T-helper 9 cell (primary cell): ENCODE data around the gene TIPARP.

ENCODE experiments used
- DNase-seq: peaks from one replicate; pipeline ENCODE4 v3.0.0-alpha.2; 2020
- total RNA-seq, 2 donors: gene quantifications; one replicate each; lab custom pipeline; 2026; lab: John Stamatoyannopoulos, UW

TIPARP gene, protein sequence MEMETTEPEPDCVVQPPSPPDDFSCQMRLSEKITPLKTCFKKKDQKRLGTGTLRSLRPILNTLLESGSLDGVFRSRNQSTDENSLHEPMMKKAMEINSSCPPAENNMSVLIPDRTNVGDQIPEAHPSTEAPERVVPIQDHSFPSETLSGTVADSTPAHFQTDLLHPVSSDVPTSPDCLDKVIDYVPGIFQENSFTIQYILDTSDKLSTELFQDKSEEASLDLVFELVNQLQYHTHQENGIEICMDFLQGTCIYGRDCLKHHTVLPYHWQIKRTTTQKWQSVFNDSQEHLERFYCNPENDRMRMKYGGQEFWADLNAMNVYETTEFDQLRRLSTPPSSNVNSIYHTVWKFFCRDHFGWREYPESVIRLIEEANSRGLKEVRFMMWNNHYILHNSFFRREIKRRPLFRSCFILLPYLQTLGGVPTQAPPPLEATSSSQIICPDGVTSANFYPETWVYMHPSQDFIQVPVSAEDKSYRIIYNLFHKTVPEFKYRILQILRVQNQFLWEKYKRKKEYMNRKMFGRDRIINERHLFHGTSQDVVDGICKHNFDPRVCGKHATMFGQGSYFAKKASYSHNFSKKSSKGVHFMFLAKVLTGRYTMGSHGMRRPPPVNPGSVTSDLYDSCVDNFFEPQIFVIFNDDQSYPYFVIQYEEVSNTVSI
- 607 to 677 reads per million in 2 donors for total RNA-seq

DNA sequence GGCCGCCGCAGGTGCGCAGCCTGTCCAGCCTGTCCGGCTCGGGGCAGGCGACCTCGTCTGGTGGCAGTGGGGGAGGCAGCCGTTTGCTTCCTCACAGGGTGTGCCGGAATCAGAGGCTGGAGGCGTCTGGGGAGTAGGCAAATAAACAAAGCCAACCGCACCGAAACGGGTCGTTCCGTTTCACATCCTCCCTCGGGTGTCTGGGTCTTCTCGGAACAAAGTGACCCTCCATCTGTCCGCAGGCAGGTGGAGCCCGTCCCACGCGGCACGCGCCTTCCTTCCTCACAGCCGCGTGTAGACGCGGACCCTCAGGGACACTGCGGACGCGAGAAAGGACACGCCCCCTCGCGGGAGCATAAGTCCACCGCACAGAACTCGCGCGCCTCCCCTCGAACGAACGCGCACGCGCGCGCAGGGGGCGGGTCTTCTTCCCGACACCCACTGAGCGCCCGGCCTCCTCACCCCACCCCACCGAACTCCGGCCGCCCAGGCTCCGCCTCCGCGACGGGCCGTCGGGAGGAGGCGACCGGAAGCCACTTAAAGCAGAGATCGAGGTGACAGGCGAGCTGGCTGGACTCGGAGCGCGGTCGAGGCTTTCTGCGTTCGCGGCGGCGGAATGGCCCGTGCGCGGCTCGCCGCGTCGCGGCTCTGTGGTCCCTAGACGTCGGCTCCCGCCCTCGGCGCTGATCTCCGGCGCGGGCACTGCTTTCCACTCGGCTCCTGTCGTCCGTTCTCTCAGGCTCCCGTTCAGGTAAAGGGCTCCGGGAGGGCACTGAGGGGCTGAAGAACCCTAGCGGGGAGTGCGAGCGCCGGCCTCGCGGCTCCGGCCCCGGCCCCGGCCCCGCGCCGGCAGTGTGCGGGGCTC, at the start of gene TIPARP:
TIPARP (plus strand) TSS at position 545 of the 865 bp plus-strand sequence. CDS start 3,108 bp downstream, outside the sequence.
- DNase-seq: peak; percentile 99

DNA sequence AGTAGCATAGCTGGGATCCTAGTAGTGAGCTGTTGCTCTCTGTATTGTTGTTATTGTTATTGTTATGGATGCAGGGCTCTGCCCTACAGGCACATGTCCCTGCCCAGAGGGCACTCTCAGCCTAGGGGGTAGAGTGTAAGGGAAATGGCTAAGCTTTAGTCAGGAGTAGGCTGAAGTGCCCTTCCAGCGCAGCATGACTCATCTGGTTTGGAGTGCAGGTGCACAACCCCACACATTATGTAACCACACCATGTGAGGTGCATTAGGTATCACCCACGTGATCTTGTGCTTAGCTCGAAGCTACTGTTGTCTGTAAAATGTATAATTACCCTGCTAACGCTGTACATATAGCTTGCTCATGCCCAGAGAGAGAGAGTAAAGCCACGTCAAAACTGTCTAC, 48.3 kb upstream of the TIPARP start:
- no peak for DNase-seq

DNA sequence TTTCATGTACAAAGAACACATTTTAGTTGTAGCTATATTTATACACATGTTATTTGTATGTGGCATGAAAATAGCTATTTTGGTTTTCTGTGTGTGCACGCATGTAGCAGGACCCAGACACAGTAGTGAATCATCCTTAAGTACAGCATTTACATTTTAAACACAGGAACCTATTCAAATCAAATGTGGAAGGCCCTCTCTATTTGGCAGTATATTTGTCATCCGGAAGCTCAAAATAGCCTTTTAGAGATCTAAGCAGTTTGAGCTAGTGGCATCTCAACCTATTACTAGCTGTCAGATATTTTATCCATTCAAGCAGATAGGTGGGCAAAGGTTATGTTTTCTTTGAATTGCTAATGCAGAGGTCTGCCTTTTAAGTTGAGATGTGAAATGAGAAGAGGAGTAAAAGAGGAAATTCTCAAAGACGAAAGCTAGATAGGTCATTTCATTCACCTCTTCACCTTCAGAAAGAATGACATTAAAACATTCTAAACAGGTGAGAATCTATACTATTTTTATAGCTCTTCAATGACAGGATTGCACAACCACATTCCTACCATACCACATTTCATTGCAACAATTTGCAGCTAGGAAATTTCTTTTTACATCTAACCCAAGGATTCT, 46.3 kb upstream of the TIPARP start:
- DNase-seq: no peak

DNA sequence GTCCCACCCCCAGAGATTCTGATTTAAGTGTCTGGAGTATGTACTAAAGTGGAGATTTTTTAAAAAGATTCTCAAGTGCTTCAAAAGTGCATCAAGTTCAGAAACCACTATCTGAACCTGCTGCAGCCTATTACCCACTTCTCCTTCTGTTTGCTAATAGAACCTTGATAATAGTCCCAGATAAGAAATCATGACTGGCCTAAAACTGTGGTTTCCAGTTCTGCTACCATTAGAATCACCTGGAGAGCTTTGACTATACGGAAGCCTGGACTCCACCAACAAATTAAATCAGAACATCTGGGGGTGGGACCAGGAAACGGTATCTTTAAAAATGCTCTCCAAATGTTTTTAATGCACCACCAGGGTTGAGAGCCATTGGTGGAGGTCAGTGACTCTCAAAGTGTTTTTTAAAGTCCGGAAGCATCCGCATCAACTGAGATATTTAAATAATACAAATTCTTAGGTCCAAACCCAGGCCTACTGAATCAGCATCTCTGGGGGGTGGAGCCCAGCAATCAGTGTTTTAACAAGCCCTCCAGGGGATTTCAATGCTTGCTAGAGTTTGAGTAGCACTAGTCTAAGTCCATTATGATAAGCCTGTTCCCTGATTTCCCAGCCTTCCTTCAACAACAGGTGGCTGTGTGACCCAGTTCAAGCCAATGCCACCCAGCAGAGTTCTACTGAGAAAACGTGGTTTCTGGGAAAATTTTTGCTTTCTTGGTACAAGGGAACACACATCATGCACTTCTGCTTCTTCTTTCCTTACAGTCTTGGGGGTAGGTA, 45.4 kb upstream of the TIPARP start:
- no peak for DNase-seq

DNA sequence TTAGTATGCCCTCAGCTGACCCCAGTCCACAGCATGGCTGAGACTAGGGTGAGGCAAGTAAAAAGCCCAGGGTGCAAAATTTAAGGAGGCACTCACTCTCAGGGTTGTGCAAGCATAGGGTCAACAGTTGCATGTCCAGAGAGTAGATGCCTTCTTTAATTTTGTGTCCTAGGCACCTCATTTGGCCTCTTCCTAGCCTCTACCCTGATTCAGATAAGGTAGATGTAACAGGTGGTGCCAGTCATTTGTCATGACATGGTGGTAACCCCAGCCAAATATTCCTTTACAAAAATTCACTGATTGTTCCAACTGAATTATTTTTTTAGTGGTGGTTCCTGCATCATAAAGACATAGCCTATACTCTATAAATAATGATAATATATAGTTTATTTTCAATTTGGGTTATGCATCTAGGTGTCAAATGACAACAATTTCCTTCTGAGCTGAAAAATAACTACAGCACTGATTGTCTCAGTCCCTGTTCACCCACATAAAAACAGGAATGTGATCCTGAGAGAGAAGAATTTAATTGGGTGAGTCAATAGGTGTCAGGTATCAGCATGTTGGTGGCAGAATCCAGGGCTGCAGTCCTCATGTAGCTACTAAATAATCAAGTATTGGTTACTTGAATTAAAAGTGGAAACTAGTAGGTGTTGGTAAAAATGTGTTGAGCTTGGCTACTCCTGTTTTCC, 44.2 kb upstream of the TIPARP start:
- DNase-seq: no peak

DNA sequence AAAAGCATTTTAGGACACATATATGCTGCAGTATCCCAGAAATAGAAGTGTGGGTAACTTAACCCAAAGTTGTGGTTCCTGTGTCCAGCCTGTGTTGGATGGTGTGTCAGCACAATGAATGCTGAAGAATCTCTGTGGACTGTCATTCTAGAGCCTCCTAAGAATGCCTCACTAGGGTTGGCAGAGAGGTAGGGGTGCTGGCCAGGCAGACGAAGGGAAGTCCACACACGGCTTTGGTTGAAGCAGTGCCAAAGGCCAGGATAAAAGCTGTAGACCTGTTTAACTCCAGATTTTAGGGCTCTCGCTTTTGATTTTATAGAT, 43.7 kb upstream of the TIPARP start:
- DNase-seq: no peak

DNA sequence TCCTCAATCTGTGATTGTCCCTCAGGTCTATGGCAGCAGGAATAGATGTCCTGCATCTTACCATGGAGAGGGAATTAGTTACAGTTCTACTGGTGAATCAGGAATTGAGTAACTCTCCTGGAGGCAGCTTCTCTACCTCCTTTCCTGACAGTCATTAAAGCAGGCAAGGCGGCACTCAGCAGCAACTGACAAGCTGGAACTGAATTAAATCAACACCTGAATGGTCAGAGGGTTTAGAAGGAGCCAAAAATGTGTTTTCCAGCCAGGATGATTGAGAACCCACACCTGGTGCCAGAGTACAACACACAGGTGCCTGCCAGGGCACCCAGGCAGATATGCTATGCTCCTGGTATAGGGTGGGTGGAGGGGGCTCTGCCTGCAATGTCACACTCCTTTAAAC, 43.1 kb upstream of the TIPARP start:
- DNase-seq: no peak

DNA sequence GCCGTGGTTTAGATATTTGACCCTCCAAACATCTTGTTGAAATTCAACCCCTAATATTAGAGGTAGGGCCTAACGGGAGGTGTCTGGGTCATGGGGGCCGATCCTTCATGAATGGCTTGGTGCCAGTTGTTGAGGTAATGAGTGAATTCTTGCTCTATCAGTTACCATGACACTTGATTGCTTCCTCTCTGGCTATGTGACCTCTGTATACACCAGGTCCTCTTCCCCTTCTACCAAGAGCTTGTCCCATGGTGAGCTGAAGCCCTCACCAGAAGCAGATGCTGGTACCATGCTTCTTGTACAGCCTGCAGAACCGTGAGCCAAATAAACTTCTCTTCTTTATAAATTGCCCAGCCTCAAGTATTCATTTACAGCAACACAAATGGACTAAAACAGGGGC, 41.8 kb upstream of the TIPARP start:
- DNase-seq: no peak

DNA sequence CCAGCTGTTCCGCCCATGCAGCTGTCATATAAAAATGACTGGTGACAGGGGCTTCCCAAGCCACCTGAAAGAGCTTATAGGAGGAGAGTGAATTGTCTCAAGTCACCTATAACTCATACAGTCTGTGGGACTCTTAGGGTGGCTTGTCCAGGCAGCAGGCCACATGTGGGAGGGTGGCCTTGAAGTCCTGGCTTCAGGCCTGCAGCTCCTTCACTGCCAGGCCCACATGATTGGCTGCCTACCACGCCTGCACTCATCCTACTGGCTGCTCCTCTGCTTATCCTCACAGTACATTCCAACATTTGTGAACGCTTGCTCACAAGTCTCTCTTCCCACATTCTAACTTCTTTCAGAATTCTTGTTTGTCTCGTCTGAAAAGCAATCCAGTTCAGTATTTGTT, 41.1 kb upstream of the TIPARP start:
- DNase-seq: no peak

DNA sequence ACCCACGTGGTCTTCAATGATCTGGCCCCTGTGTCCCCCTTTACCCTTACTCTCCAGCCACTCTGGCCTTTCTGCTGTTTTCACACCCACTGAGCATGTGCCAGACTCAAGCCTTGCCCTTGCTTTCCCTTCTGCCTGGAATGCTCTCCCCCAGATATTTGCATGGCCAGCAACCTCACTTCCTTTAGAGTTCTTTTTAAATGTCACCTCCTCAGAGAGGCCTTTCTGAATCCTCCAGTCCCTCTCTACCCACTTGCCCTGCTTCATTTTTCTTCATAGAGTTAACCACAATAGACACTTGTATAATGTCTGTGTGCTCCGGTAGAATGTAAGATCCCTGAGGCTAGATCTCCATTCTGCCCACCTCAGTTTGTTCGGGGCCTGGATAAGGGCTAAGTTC, 39.4 kb upstream of the TIPARP start:
- DNase-seq: no peak

DNA sequence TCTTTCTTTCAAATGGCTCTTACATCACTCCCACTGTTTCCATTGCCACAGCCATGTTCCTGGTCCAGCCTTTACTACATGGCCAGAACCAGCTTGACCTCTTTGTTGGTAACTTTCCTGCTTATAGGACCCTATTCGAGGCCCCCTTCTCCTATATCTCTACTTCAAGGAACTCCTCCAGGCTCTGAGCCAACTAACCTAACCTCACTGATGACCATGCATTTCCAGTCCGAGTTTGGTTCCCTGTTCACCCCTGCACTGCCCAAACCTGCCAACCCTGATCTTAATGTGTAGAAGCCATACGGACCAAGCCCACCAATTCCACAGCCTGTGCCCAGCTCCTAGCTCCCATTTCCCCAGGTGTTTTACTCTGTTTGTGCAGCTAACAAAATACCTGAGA, 38.4 kb upstream of the TIPARP start:
- DNase-seq: no peak

DNA sequence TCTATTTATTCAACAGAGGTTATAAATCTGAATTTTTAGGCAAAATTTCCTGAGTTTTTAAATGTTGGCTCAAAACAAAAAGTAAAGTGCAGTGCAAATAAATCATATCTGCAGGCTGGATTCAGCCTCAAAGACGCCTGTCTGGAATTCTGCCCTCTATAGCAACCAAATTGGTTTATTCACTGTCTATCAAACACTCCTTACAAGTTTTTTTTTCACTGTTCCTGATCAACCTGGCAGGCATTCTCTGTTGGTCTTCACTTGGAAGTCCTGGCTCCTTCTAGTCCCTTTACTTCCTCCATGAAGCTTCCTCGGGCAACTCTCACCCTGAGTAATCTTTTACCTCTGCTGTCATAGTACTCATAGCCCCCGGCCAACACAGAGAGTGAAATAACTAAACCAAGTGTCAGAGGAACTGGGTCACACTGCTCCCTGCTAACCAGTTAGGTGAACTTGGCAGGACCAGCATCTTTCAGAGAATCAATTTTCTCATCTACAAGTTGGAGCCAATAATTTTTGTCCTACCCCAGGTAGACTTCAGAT, 36.8 kb upstream of the TIPARP start:
- DNase-seq: no peak

DNA sequence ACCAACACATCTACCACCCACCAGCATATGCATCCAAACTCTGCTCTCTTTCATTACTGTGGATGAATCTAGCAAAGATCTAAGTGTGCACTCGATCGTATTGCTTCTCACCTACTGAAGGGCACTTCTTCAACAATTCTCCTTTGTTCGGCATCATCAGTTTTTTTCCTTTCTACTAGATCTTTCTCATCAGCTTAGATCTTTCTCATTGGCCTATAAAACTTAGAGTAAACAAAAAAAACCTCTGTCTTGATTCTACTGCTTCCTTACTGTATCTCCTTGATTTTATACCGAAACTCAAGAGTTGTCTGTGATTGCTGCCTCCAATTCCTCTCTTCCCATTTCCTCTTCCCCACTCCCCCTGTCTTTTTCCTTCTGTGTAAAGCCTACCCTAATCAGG, 36.1 kb upstream of the TIPARP start:
- no peak for DNase-seq

DNA sequence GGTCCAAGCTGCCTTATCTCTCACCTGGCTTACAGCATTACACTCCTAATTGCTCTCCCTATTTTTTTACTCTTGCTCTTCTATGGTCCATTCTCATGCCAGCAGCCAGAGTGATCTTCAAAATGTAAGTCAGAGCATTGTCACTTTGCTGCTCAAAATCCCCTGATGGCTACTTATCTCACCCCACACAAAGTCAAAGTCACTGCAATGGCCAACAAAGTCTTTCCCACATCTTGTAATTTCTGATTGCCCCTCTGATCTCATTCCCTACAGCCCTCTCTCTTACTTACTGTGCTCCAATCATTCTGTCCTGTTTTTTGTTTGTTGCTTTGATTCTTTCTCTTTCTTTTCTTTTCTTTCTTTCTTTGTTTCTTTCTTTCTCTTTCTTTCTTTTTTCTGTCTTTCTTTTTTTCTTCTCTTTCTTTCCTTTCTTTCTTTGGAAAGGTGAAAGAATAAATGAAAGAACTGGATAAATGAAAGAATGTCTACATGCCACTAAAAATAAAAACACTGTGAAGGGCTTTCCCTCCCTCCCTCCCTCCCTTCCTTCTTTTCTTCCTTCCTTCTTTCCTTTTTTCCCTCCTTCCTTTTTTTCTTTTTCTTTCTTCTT, 34.9 kb upstream of the TIPARP start:
- no peak for DNase-seq

DNA sequence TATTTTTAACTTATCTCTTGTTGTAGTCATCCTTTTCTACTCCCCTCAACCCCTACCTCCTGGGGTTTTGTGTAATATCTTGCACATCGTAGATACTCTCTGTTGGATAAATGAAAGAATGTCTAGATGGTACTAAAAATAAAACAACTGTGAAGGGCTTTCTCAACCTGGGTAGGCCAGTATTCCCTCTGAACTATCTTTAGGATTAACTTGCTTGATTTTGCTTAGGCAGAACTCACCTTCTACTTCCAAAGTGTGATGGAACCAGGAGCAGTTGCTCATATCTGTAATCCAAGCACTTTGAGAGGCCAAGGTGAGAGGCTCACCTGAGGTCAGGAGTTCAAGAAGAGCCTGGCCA, 32.8 kb upstream of the TIPARP start:
- DNase-seq: no peak

DNA sequence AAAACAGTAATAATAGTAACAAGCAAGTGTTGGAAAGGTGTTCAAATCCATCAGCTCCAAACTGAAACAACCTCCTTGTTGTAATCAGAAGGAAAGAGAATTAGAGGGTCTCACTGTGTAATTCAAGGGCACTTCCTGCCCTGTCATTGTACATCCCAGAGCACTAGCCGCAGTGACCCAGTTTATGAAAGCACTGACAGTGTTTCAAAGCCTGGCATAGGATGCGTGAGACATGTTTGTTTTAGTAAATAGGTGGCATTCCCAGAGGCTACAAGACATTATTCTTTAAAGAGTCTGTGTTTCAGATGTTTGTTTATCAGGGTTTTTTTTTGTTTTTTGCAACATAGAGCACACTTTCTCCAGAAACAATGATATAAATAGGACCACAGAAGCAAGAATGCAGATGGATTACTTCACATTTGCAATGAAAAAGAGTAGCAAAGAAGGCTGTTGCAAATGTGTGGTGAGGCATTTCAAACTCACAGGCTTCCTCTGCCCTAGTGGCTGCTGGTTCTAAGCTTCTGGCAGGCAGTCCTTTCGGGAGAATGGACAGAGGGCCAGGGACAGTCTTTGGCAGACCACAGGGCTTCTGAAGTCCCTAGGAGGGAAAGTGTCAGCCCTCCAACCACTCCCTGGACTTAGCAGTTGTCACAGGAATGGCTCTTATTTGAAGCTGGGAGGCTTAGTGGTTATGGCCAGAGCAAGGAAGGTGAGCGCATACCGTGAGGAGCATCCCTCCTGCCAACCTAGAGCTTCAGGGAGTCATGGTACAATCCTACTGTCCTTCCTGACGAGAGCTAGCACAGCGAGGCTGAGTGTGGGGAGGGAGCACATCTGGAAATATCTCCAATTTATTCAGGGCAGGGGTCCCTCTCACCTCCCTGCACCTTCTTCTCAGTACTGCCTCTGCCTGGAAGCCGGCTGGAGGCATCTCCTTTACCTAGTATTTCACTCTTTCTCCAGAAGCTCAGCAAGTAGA, 31.4 kb upstream of the TIPARP start:
- DNase-seq: no peak

DNA sequence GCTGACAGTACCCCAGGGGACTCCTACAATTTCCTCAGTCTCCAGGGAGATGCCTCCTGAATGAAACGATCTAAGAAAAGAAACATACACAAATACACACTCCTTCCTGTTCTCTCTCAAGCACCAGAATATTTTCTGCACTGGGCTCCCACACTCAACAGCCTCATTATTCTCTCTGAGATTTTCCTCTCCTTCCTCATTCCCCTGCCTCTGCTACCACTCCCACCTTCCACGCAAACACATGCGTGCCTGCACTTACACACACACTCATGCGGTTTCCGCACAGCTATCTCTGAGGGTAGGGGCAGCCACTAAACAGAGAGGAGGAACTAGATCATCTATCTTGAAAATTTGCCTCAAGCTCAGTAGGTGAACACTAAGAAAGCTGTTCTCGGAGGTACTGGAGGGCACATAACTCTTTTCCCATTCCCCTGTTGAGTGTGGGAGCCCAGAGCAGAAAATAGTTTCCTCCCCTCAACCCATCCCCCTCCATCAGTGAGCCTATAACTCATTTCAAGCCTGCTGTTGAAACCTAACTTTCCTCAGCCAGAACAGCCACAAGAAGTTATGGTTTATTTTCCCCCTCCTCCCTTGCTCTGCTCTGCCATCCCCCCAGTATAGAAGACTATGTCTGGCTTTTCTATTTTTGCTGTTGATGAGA, 30.5 kb upstream of the TIPARP start:
- DNase-seq: no peak

DNA sequence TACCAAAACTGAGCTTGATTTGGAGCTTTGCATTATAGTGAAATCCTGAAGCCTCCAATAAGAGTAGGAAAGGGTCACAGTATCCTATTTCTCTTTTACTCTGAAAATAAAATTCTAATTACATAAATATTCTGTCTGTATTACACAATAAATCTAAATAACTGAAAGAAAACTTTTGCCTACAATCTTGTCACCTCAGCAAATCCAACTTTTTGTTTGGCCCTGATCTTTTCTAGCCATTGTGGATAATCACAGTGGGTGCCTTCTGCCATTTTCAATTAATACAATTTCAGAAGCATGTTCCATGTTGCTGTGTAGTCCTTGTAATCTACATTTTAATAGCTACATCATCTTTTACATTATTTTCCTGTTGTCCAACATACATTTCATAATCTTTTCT, 29.4 kb upstream of the TIPARP start:
- no peak for DNase-seq

DNA sequence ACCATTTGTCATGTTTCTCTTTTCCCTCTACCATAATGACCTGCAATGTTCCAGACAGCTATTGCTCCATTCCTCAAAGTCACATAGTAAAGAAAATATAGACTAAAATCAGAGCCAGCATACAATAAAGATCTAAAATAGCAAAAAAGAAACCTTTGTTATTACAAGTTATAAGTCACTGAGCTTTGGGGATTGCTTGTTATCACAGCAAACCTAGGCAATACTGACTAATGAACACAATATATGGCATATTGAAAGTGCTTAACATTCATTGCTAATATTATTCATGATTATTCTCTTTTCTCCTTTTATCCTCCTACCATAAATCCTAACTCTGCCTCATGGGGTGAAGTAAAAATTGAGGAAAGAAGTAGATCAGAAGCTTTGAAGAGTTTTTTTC, 27.4 kb upstream of the TIPARP start:
- no peak for DNase-seq
